ENCODE measurements around the gene N4BP2L1.

N4BP2L1 gene

DNA sequence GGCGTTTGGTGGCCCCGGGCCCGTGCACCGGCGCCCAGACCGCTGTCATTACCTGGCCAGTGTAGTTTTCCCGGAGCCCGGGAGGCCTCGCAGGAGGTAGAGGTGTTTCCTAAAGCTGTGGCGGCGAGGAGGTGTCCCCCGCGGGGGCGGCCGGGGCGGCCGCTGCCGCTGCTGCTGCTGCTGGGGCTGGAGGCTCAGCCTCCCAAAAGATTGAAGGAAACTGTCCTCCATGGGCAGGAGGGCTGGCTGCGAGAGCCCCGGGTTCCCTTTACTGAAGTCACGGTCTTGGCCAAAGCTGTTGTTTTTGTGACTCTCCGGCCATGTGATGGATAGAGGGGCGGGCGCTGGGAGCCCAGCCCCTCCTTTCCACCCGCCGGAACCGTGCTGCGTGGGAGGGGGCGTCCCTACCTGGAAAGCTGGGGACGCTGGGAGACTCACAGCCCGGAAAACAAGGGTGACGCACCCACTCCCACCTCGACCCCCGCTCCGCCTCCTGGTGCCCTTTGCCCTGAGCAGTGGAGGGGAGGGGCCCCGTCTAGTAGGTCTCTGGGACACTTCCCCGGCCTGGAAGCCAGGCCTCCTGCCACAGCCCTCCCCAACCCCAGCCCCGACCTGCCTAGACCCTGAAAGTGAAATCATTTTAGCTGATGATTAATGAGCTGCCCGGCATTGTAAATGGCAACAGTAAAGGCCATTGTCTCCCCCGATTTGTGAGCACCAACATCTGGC is at the start of gene N4BP2L1:
TSS of gene N4BP2L1 (minus strand) at position 279 of the 729 bp plus-strand sequence. CDS start at position 231, 48 bp downstream.
- FAIRE-seq = no peak

DNA sequence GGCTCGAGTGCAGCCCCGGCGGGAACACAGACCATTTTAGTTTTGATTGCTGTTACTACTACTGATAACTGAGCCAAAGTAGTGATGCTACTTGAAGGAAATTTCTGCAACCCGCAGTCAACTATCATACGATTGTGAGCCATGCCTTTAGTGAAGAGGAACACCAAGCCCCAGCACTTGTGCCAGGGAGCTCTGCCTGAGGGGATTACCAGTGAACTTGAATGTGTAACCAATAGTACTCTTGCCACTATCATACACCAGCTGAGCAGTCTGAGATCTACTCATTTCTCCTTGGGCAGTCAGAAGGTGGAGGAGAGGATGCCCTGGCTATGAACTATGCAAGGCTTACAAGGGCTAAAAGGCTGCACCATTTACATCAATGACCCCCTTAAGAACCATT is 49.0 kb upstream of the N4BP2L1 start:
- FAIRE-seq = no peak

DNA sequence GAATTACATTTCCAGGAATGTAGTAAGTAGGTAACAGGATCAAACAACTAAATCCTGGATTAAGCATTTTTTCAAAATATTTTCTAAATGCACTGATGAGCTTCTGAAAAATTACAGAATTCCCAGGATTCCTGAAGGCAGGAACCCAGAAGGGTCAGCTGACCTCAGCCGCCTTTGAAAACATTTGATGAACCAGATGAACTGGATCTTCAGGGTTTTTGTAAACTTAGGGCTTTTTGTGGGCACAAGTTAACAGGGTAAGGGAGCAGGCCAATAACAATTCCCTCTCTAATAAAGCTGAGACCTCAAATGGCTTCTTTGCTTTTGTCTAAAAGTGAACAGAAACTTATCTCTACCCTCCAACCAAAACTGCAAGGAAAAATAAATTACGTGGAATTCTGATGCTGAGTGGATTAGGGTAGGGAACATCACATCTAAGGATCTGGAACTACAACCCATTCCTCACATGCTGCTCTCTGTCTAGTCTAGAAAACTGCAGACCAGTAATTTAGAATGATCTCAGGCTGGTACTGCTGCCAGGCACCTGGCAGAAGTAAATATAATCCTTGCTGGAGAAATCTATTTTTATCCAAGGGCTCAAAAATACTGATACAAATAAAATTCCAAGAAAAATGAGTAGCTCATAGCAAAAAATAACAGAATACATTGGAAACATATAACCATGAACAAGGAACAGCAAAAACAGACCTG is 48.2 kb upstream of the N4BP2L1 start:
- FAIRE-seq = no peak

DNA sequence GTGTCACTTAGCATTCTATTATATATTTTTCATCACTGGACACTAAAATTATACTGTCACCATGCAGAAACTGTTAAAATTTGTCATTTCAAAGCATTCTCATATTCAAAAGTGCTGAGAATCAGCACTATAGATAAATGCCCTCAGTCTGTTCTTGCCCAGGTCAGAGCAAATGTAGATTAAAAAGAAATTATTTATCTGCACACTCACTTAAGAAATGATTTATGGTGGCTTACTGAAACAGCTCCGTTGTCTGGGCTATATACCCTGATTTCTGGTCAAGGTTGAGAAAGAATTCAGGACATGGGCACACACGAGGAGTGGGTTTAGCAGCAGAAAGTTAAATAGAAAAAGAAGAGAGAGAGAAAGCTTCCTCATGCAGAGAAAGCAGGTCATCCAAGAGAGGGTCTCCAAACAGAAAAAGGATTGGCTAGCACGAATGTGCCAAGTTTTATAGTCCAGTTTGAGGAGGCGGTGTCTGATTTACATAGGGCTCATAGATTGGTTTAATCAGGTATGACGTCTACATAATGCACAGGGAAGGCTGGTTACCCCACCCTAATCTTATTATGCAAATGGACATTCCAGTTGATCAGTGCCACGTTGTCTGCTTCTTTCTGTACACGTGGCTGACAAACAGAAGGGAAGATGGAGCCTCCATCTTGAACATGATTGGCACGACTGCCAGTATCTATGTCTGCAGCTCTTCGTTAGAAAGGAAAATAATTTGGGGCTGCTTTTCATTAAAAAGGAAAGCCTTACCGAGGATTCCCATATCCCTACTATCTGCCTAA is 47.3 kb upstream of the N4BP2L1 start:
- FAIRE-seq = no peak

GRCh38 chr13:32473650-32474049 is 45.7 kb upstream of the N4BP2L1 start:
- FAIRE-seq = no peak

DNA sequence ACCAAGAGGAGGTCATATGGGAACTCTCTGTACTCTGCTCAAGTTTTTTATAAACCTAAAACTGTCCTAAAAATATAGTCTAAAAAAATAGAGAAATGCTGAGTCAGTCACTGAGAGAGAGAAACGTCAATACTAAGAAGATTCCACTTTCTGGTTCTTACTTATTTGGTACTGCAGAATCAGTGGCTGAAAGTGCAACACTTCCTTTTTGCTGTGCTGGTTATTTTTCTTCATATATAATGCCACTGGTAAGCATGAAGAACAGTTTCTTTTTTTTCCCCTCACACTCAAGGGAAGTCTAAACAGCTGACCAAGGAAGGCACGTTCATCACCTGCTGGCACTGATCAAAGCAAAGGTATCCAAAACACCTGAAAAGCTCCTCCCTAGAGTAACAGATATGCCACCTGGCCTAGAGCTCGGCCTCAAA is 44.3 kb upstream of the N4BP2L1 start:
- FAIRE-seq = no peak

GRCh38 chr13:32471187-32471922 is 43.4 kb upstream of the N4BP2L1 start:
- FAIRE-seq = no peak

GRCh38 chr13:32468502-32469142 is 40.7 kb upstream of the N4BP2L1 start:
- FAIRE-seq = no peak

- FAIRE-seq = no peak
These were observed 28.7 kb upstream of the N4BP2L1 start for GRCh38 chr13:32456591-32456990.

DNA sequence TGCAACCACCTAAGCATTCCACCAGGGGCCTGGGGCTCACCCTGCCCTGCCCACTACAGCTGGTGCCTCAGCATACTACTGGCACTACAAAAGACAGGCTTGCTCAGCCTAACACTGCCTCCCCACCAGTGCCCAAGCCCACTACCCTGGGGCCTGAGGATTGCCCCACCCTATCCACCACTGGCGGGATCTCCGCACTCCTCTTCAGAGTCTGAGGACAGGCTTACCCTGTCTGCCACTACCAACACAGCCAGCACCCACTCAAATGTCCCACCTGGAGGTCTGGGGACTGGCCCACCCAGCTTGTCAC is 27.6 kb upstream of the N4BP2L1 start:
- no peak for FAIRE-seq

DNA sequence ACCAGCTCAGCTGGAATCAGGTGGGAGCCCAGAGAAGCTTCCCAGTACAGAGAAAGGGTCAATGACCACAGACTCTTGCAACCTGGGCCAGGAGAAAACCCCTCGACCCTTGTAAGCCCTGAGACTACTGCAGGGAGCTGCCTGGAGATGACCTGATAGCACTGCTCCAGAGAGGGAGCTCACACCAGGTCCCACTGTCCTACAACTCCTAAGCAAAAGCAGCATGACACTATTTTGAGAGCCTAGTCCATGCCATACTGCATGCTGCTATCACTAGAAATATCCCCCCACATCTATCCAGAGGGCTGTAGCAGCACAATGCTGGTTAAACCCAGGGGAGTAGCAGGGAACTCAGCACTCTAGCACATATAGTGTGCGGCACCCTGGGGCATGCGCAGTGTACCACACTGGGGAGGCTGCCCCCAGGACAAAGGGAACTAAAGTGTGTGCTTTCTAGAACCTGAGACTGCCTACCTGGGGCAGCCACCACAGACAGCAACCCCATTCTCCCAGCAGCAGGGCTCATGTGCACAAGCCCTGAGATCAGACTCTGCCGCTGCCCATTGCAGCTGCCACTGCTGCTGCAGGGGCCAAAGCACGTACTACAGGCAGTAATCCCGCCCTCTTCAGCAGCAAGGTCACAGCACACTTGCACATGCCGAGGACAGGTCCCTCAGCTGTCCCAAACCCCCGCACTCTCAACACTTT is 27.1 kb upstream of the N4BP2L1 start:
- FAIRE-seq = no peak

DNA sequence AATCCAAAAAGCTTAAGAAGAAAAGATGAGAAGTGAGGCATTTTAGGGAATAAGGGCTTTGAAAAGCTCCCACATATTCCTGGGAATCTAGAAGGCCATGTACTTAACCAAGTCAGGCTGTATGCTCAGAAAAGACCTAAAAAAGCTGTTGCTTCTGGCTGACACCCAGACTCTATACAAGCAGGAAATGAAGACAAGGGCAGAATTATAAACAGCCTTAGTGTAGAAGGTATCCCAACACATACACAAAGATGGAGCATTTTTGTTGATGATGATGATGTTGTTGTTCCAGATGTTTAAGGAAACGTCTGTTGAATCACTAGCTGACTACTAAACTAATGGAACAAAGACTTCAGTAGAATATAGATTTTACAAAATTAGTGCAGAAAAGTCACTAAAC is 26.1 kb upstream of the N4BP2L1 start:
- no peak for FAIRE-seq

DNA sequence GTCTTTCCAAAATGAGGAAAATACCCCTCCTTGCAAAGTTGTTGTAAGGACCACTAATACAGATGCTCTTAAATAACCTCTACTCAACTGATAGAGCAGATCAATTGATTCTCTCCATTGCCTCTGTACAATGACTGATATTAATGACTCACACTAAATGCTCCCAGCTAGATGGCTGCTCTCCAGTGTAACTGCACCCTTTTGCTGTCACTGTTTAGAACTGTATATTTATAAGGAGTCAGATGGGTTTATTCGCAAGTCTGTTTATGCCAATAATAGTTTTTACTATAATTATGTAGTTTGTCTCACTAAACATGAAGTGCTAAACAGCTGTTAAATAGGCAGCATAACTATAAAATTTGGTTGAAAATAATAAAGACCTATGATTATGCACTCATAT is 21.0 kb upstream of the N4BP2L1 start:
- FAIRE-seq = no peak

DNA sequence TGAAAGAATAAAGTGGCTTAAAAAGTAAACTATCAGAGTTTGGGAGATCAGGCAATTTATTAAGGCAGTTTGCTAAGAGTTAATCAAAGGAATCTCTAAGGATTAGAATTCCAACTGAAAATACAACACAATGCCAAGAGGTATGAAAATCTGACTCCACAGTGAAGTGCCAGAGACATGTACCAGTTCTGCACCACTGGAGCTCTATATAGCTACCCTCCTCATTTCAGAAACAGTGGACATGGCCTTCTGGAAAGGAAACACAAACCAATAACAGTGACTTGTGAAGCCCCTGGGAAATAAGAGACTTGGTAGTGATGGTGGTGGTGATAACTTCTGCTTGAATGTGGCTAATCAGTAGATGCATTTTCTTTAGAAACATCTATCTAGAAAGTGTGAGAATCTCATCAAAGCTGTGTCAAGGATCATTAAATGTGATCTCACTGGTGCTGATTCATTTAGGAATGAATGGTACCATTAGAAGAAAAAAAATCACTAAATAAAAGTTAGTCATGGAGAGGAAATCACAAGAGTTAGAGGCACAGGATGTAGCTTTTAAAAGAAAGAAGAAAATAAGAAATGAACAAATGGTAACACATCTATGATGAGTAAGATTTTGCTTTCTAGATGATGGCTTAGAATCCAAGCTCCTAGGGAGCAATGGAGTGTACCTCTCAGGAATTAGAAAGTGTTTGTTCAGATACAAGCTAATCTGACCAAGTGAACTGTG is 20.1 kb upstream of the N4BP2L1 start:
- FAIRE-seq = no peak

DNA sequence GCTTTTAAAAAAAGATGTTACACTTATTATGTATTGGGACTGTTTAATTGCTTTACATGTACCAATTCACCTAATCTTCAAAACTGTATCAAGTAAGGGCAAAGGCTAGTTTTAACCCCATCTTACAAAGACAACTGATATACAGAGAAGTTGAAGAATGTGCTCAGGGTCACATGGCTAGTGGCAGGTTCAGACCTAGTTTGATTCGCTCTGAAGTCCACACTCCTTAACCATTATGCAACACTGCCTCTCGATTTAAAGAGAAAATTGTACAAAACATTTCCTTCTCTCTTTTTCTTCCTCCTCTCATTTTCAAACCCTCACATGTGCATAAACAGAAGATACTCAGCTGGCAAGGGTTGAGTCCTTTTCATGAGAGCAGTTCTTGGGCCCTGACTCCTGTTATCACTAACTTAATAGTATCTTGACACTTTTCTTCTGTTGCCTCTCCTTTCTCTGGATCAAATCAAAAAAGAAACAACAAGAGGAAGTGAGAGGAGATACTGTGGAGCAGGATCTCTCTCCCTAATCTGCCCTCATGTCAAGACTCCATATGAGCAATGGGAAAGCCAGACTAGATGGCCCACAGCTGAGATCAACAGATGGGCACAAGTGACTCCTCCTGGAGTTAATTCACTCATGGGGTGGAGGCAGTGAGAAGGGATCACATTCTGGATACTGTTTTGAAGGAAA is 19.0 kb upstream of the N4BP2L1 start:
- FAIRE-seq = no peak

DNA sequence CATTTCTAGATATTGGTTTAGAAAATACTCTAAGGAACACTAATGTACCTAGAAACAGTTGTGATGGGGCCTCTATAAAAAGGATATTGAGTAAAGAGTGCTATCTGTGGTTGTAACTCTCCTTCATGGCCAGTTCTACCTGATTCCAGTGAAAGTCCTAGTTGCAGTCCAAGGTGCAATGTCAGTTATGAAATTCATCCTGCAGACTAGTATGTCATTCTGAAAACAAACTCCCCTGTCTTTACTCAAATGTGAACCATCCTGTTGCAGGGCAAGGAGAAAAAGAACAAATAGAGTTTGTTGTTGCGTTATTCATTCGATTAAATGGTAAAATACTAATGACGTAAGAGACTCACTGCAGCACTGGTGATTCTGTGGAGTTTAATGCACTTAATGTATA is 18.3 kb upstream of the N4BP2L1 start:
- no peak for FAIRE-seq

DNA sequence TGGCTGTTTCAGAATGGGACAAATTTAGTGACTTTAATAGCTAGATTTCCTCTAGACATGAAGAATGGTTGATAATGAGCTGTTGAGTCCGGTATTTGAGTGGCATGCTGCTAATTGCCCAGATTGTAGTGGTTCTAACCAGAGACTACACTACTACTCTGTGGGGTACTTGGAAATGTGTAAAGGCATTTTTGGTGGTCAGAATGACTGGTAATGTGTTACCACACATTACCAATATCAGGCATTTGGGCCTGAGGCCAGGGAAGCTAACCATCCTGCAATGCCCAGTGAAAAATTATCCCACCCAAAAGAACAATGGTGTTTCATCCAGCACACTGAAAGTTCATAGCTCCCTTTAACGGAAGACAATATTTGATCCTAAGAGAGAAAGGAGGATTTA is 17.5 kb upstream of the N4BP2L1 start:
- FAIRE-seq = no peak

DNA sequence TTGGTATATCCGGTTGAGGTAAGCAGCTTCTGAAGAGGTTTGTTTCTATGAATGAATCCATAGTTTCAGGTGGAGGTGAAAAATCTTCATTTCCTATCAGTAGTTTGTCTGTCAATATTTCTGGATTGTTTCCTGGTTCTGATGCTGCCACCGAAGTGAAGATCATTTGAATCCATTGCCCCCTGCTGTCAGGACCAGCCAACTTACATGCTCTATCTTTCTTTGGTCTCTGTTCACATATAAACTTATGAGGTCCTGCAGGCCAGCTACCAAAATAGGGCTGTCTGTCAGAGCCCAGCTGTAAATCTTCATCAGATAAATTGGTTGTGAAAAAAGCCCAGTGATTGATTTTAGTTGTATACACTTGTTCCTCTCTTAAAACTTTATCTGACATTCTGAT is 15.2 kb upstream of the N4BP2L1 start:
- FAIRE-seq = no peak

DNA sequence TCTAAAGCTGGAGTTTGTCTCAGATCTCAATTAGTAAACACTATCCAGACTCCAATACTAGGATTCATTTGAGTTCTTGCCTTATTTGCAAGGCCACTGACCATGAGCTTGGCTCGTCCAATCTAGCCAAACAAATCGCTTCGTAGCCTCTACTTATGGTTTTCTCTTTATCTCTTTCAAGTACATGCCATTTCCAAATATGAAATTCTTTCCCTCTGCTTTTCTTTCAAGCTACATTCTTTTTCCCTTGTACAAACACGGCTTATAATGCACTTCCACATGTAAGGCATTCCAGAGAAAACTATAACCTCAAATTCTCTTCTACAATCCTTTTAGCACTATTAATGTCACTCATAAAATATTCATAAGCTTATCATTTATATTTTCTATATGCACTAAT is 10.9 kb upstream of the N4BP2L1 start:
- no peak for FAIRE-seq

- FAIRE-seq = no peak
These were observed 4.9 kb upstream of the N4BP2L1 start for GRCh38 chr13:32432856-32433255.

DNA sequence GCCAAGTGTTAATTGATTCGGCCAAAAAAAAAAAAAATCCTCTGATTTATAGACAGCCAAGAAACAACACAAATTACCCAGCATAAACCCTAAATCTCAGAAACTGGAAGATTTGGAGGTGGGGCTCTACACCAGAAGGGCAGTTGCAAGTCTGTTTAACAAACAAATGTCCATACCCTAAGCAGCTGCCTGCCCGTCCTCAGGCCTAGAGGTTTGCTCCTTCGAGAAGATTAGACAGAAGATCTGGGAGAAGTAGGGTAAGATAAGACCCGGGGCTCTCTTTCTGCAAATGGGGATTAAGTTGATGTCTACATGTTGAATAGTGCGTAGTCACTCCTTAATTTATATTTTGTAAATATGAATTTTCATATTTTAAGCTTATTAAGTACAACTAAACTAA is 3.4 kb upstream of the N4BP2L1 start:
- no peak for FAIRE-seq

Measured in G401.6 (cell line).